A673 (cell line): Measurements from ENCODE around the gene SCN3A. TPM values are rescaled to one million over a fixed set of nuclear protein-coding genes. Genes with fewer than 3 reads are reported as not detected.

Experiments used
- BruUV-seq: library from RNA; stranded (reverse); fragments of 400-500 nt; replicated peaks from 2 replicates; lab custom pipeline; 2021; lab: Mats Ljungman, UMichigan
- CTCF ChIA-PET: fragments of 300-600 bp; sonication (Branson Sonifier 250); formaldehyde crosslinking; loops from one replicate; lab custom pipeline; 2022; ENCODE audit warnings: antibody characterized with exemption; lab: Charles Lee
- POLR2A ChIA-PET: fragments of 300-600 bp; sonication (Branson Sonifier 250); formaldehyde crosslinking; loops from one replicate; lab custom pipeline; 2022; ENCODE audit warnings: antibody characterized with exemption; ENCODE audit not compliant: low non-redundant PET; lab: Charles Lee
- DNase-seq: peaks from one replicate; pipeline ENCODE4 v3.0.0-alpha.2; 2015; ENCODE audit warnings: low spot score
- H3K27ac ChIP-seq: fragments of 200-600 bp; sonication (generic); 2 replicates; pipeline ENCODE4 v1.5.1; 2016; ENCODE audit warnings: mixed run types, low read depth, mild to moderate bottlenecking, mixed read lengths, antibody characterized with exemption, low read length; ENCODE audit not compliant: poor library complexity, severe bottlenecking
- H3K27me3 ChIP-seq: fragments of 200-600 bp; sonication (generic); replicated peaks from 2 replicates; pipeline ENCODE4 v1.6.1; 2017; ENCODE audit warnings: mixed run types, low read depth, mild to moderate bottlenecking, mixed read lengths, antibody characterized with exemption, low read length; ENCODE audit not compliant: insufficient read depth, poor library complexity
- H3K36me3 ChIP-seq: fragments of 200-600 bp; sonication (generic); 2 replicates; pipeline ENCODE4 v1.6.1; 2016; ENCODE audit warnings: mixed run types, mild to moderate bottlenecking, mixed read lengths, antibody characterized with exemption, low read length; ENCODE audit not compliant: insufficient read depth, poor library complexity, severe bottlenecking
- H3K4me1 ChIP-seq: fragments of 200-600 bp; sonication (generic); 2 replicates; pipeline ENCODE4 v1.6.1; 2017; ENCODE audit warnings: mixed run types, mild to moderate bottlenecking, mixed read lengths, antibody characterized with exemption, low read length; ENCODE audit not compliant: insufficient read depth, poor library complexity, severe bottlenecking
- H3K4me3 ChIP-seq: fragments of 200-600 bp; sonication (generic); 2 replicates; pipeline ENCODE4 v1.5.1; 2016; ENCODE audit warnings: low read depth, mixed run types, mild to moderate bottlenecking, mixed read lengths, low read length; ENCODE audit not compliant: poor library complexity, severe bottlenecking
- H3K9me3 ChIP-seq: fragments of 200-600 bp; sonication (generic); 2 replicates; pipeline ENCODE4 v1.6.1; 2016; ENCODE audit warnings: mixed run types, low read depth, mild to moderate bottlenecking, mixed read lengths, antibody characterized with exemption, low read length; ENCODE audit not compliant: poor library complexity, severe bottlenecking
- CTCF ChIP-seq: fragments of 300-800, 200-600 bp; sonication (generic); conservative IDR thresholded peaks from 2 replicates; pipeline ENCODE4 v1.5.1; 2017; ENCODE audit warnings: low read depth, mild to moderate bottlenecking, antibody characterized with exemption, low read length, moderate library complexity, mixed read lengths
- EZH2 ChIP-seq: fragments of 200-600 bp; sonication (generic); IDR thresholded peaks from 2 replicates; pipeline ENCODE4 v1.6.1; 2017; ENCODE audit warnings: borderline replicate concordance, low read depth, mild to moderate bottlenecking, mixed read lengths, antibody characterized with exemption, low read length; ENCODE audit not compliant: poor library complexity, severe bottlenecking
- intact Hi-C: fragments of 100-400 bp; cut with micrococcal nuclease; formaldehyde crosslinking; loops from one replicate; pipeline ENCODE4 v1.10.0; 2022; ENCODE audit not compliant: unreplicated experiment
- total RNA-seq: library from RNA; stranded (reverse); gene quantifications from 2 replicates; pipeline ENCODE4 v1.2.3, GENCODE V29; 2021

The SCN3A gene
- total RNA-seq, 1 experiment from 2014 or later, result 0.04 TPM

- ChIA-PET CTCF (no interaction called here), POLR2A (no interaction called here)
- BruUV-seq, result no TSS peak
- no peak overlapping the region for H3K27ac ChIP-seq
- TF ChIP-seq CTCF (no peak), EZH2 (no peak)
- no peaks in the 10 kb centered on the region for H3K27me3 ChIP-seq
- no peaks in the 10 kb centered on the region for H3K36me3 ChIP-seq
- H3K4me1 ChIP-seq, result no peaks in the 10 kb centered on the region
- H3K9me3 ChIP-seq, result no peaks in the 10 kb centered on the region
- no peak for DNase-seq
- H3K4me3 ChIP-seq, result no peak overlapping the region
- intact Hi-C loops, result no loop called here
Observed at GRCh38 chr2:165057308-165057707, 146.5 kb downstream of the SCN3A start.

DNA sequence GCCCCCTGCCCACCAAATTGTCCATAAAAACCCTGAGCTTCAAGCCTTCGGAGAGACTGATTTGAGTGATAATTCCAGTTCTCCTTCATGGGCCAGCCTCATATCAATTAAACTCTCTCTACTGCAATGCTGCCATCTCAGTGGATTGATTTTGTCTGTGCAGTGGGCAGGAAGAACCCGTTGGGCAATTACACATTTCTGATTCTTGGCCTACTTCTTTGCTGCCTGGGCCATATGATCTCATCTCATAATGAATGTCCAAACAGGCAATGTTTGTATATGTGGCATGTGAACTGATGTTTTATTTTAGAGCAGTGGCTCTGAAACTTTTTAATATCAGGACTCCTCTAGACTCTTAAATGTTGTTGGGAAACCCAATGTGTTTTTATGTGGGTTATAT lies 147.3 kb downstream of the SCN3A start:
- no TSS peak for BruUV-seq
- no peak overlapping the region for H3K4me3 ChIP-seq
- DNase-seq, result no peak
- no peak overlapping the region for H3K27ac ChIP-seq
- intact Hi-C loops, result no loop called here
- TF ChIP-seq EZH2 (no peak), CTCF (no peak)
- no peaks in the 10 kb centered on the region for H3K4me1 ChIP-seq
- no peaks in the 10 kb centered on the region for H3K27me3 ChIP-seq
- no peaks in the 10 kb centered on the region for H3K9me3 ChIP-seq
- ChIA-PET POLR2A (no interaction called here), CTCF (no interaction called here)
- H3K36me3 ChIP-seq, result no peaks in the 10 kb centered on the region

GRCh38 chr2:165055082-165055851 lies 148.6 kb downstream of the SCN3A start:
- Histone ChIP-seq H3K27me3 (no peaks in the 10 kb centered on the region), H3K9me3 (no peaks in the 10 kb centered on the region), H3K4me1 (no peaks in the 10 kb centered on the region), H3K4me3 (no peak overlapping the region), H3K27ac (no peak overlapping the region), H3K36me3 (no peaks in the 10 kb centered on the region)
- intact Hi-C loops, result no loop called here
- ChIA-PET POLR2A (no interaction called here), CTCF (no interaction called here)
- no TSS peak for BruUV-seq
- TF ChIP-seq CTCF, result no peak
- TF ChIP-seq EZH2, result no peak
- DNase-seq, result peak; percentile 8
